ENCODE measurements around the gene SOX6. TPM values are rescaled to one million over a fixed set of nuclear protein-coding genes. Genes with fewer than 3 reads are reported as not detected.

Gene SOX6
- total RNA-seq, 1 experiment from 2014 or later, result 5.1 TPM

DNA sequence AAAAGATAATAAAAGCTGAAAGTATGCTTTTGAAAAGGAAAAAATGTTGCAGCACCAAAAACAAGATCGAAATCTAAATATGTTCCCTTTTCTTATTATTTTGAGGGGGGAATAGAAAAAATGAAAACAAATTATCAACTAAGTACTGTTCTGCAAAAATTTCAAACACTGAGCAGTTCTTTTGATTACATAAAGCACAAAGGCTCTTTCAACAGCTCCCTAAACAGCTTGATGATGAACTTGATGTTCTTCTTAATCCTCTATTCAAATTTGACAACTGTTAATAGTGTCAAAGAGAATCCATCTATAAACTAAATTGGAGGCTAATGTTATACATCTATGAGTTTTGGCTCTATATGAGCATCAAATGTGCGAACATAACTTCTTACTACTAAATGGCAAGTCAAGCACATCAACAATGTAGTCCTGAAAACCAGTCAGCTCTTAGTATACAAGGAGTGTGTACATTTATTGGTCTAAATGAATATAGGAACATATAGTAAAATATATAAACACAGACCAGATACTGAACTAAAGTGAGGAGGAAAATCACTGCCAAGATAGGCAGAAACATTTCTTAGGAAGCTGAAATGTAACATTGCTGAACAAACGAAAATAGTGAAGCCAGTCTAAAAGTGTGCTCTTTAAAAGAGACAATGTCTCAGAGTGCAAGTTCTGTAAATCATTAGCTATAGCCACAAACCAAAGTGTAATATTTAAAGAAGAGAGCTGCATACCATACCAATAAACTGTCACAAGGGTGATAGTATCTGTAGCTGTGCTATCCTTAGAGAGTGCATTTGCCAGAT is 94.3 kb downstream of the SOX6 start:
- H3K9me2 ChIP-seq (ENCODE audit: insufficient read depth), result no peaks in the 10 kb centered on the region
- no peak overlapping the region for H3K4me2 ChIP-seq
- H3K36me3 ChIP-seq (ENCODE audit: low read depth), result no peaks in the 10 kb centered on the region
- no peak for DNase-seq
- CTCF ChIA-PET, result no interaction called here
- no peaks in the 10 kb centered on the region for H3K9me3 ChIP-seq (ENCODE audit: insufficient read depth, low read depth)
- no TSS peak for BruUV-seq (replicated peaks)
- TF ChIP-seq, protein P1, sequence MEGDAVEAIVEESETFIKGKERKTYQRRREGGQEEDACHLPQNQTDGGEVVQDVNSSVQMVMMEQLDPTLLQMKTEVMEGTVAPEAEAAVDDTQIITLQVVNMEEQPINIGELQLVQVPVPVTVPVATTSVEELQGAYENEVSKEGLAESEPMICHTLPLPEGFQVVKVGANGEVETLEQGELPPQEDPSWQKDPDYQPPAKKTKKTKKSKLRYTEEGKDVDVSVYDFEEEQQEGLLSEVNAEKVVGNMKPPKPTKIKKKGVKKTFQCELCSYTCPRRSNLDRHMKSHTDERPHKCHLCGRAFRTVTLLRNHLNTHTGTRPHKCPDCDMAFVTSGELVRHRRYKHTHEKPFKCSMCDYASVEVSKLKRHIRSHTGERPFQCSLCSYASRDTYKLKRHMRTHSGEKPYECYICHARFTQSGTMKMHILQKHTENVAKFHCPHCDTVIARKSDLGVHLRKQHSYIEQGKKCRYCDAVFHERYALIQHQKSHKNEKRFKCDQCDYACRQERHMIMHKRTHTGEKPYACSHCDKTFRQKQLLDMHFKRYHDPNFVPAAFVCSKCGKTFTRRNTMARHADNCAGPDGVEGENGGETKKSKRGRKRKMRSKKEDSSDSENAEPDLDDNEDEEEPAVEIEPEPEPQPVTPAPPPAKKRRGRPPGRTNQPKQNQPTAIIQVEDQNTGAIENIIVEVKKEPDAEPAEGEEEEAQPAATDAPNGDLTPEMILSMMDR (conservative IDR thresholded peaks at IDR 0.05), result no peak
- no peak for TF ChIP-seq EZH2 (IDR thresholded peaks at IDR 0.05; ENCODE audit: low read depth)
- H3K79me2 ChIP-seq (ENCODE audit: low read depth), result no peaks in the 10 kb centered on the region
- H3K4me3 ChIP-seq, result no peak overlapping the region
- no peaks in the 10 kb centered on the region for H3K27me3 ChIP-seq (ENCODE audit: insufficient read depth, low read depth)
- intact Hi-C loops (cut with micrococcal nuclease; ENCODE audit: unreplicated experiment), result no loop called here
- POLR2A ChIA-PET (ENCODE audit: unreplicated experiment), result no interaction called here
- no peaks in the 10 kb centered on the region for H3K4me1 ChIP-seq (replicated peaks; ENCODE audit: insufficient read depth)
- H4K20me1 ChIP-seq (ENCODE audit: insufficient read depth), result no peaks in the 10 kb centered on the region
- H2AFZ ChIP-seq, result no peak overlapping the region
- H3K27ac ChIP-seq, result no peak overlapping the region
- no peaks in the 10 kb centered on the region for H3F3A ChIP-seq (ENCODE audit: insufficient read depth, low read depth)

DNA sequence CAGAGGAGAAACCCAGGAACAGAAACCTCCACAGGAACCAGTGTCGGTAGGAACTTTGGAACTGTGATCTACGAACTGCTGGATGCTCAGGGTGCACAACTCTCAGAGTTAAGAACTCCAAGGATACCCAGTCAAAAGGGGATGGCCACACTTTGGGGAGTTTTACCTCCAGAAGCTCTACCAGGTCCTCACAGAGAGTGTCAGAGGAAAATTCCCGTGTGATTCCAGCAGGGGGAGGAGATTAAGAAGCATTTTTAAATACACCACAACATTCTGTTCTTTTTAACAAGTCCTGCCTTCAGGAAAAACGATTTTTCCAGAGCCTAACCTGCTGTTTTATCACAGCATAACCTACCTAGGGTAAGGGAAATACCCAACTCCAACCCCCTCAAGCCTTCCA is 104.0 kb downstream of the SOX6 start:
- DNase-seq, result no peak
- Histone ChIP-seq H3K36me3 (ENCODE audit: low read depth) (no peaks in the 10 kb centered on the region), H2AFZ (no peak overlapping the region), H4K20me1 (ENCODE audit: insufficient read depth) (no peaks in the 10 kb centered on the region), H3K79me2 (ENCODE audit: low read depth) (no peaks in the 10 kb centered on the region), H3K4me3 (no peak overlapping the region), H3K27ac (no peak overlapping the region), H3K4me1 (replicated peaks; ENCODE audit: insufficient read depth) (no peaks in the 10 kb centered on the region), H3K9me2 (ENCODE audit: insufficient read depth) (no peaks in the 10 kb centered on the region), H3K9me3 (ENCODE audit: insufficient read depth, low read depth) (no peaks in the 10 kb centered on the region), H3K27me3 (ENCODE audit: insufficient read depth, low read depth) (no peaks in the 10 kb centered on the region), H3K4me2 (no peak overlapping the region), H3F3A (ENCODE audit: insufficient read depth, low read depth) (no peaks in the 10 kb centered on the region)
- no TSS peak for BruUV-seq (replicated peaks)
- no peak for TF ChIP-seq EZH2 (IDR thresholded peaks at IDR 0.05; ENCODE audit: low read depth)
- TF ChIP-seq, protein P1 (conservative IDR thresholded peaks at IDR 0.05), result 0 out of 2 replicates have a peak, but pooled peaks have one; percentile 20
- ChIA-PET CTCF (interaction anchor here (0.6 kb wide), 1 partner anchor 604 kb away, joined by 4 read pairs; no protein-coding TSS in a partner anchor), POLR2A (ENCODE audit: unreplicated experiment) (no interaction called here)
- intact Hi-C loops (cut with micrococcal nuclease; ENCODE audit: unreplicated experiment), result no loop called here

DNA sequence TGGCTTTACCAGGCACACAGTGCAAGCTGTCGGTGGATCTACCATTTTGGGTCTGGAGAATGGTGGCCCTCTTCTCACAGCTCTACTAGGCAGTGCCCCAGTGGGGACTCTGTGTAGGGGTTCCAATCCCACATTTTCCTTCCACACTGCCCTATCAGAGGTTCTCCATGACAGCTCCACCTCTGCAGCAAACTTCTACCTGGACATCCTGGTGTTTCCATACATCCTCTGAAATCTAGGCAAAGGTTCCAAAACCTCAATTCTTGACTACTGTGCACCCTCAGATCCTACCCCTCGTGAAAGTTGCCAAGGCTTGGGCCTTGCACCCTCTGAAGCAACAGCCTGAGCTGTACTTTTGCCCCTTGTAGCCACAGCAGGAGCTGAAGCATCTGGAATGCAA is 108.1 kb downstream of the SOX6 start:
- CTCF ChIA-PET, result no interaction called here
- Histone ChIP-seq H3K9me2 (ENCODE audit: insufficient read depth) (no peaks in the 10 kb centered on the region), H2AFZ (no peak overlapping the region), H4K20me1 (ENCODE audit: insufficient read depth) (no peaks in the 10 kb centered on the region), H3K27me3 (ENCODE audit: insufficient read depth, low read depth) (no peaks in the 10 kb centered on the region), H3K9me3 (ENCODE audit: insufficient read depth, low read depth) (no peaks in the 10 kb centered on the region), H3K4me2 (no peak overlapping the region), H3K27ac (no peak overlapping the region), H3K79me2 (ENCODE audit: low read depth) (no peaks in the 10 kb centered on the region), H3F3A (ENCODE audit: insufficient read depth, low read depth) (no peaks in the 10 kb centered on the region), H3K4me3 (no peak overlapping the region), H3K36me3 (ENCODE audit: low read depth) (no peaks in the 10 kb centered on the region), H3K4me1 (replicated peaks; ENCODE audit: insufficient read depth) (no peaks in the 10 kb centered on the region)
- no peak for DNase-seq
- no TSS peak for BruUV-seq (replicated peaks)
- intact Hi-C loops (cut with micrococcal nuclease; ENCODE audit: unreplicated experiment), result no loop called here
- POLR2A ChIA-PET (ENCODE audit: unreplicated experiment), result interaction anchor here (0.7 kb wide), 1 partner anchor 25 kb away, joined by 4 read pairs; no protein-coding TSS in a partner anchor
- TF ChIP-seq EZH2 (IDR thresholded peaks at IDR 0.05; ENCODE audit: low read depth), result no peak
- TF ChIP-seq, protein P1 (conservative IDR thresholded peaks at IDR 0.05), result no peak
